Transverse colon (tissue), 4 donors: ENCODE data around the gene SRD5A2. TPM values are rescaled to one million over a fixed set of nuclear protein-coding genes. Genes with fewer than 3 reads are reported as not detected.

Experiments used
- DNase-seq: peaks from one replicate; pipeline ENCODE4 v3.0.0-alpha.2; 2019
- H3K27ac ChIP-seq, 4 donors: fragments of 200-600 bp; sonication (generic); 2 replicates each; pipeline ENCODE4 v1.5.1; 2016 to 2018; ENCODE audit warnings: inconsistent platforms in 4 of 4
- H3K27me3 ChIP-seq: fragments of 200-600 bp; sonication (generic); 2 replicates; pipeline ENCODE4 v1.5.1; 2017; ENCODE audit warnings: inconsistent platforms
- H3K36me3 ChIP-seq, 4 donors: fragments of 200-600 bp; sonication (generic); 2 replicates each; pipeline ENCODE4 v1.5.1; 2017 to 2019; ENCODE audit warnings: inconsistent platforms in 4 of 4
- H3K4me1 ChIP-seq, 4 donors: fragments of 200-600 bp; sonication (generic); 2 replicates each; pipeline ENCODE4 v1.5.1; 2017 to 2020; ENCODE audit warnings: inconsistent platforms in 4 of 4
- H3K4me3 ChIP-seq, 4 donors: fragments of 200-600 bp; sonication (generic); 1 replicate in 1 of 4; 2 replicates in 3 of 4; pipeline versions ENCODE4 v1.5.1 to v1.6.1; 2017 to 2019; ENCODE audit warnings: inconsistent platforms in 4 of 4
- H3K9me3 ChIP-seq, 2 donors: fragments of 200-600 bp; sonication (generic); 2 replicates each; pipeline ENCODE4 v1.5.1; 2017 to 2019; ENCODE audit warnings: inconsistent platforms in 2 of 2
- EP300 ChIP-seq: sonication (generic); formaldehyde crosslinking; IDR thresholded peaks from one replicate; pipeline ENCODE4 v1.6.1; 2017; ENCODE audit warnings: antibody characterized with exemption, low read depth
- POLR2A ChIP-seq: fragments of 450-650 bp; IDR thresholded peaks from one replicate; pipeline ENCODE4 v1.6.1; 2016; ENCODE audit warnings: antibody characterized with exemption, mild to moderate bottlenecking, moderate library complexity
- POLR2AphosphoS5 ChIP-seq, 3 donors: sonication (generic); formaldehyde crosslinking; IDR thresholded peaks; one replicate each; pipeline ENCODE4 v1.6.1; 2016; ENCODE audit warnings: antibody characterized with exemption in 3 of 3
- WGBS, 2 donors: methylation state at CpG; one replicate each; pipeline ENCODE4 v1.1.5; 2018; ENCODE audit warnings: low coverage in 1 of 2; 5-methylcytosine and 5-hydroxymethylcytosine counted together
- in situ Hi-C, 4 donors: fragments of 200-750 bp; cut with MboI; loops; one replicate each; pipeline versions ENCODE4 v1.15.0 to v1.15.1; 2017; ENCODE audit warnings: low sequenced_read_pairs in 3 of 4, low pct_ligation_motif_present in 1 of 4, low pct_unique_long_range_greater_than_20kb in 1 of 4
- intact Hi-C: fragments of 100-400 bp; cut with DNase I; formaldehyde crosslinking; loops from one replicate; pipeline ENCODE4 v1.15.1; 2023; ENCODE audit warnings: low total_unique reads
- total RNA-seq, 4 donors: library from RNA; depleted of rRNA; stranded (reverse); fragments of >200 nt; gene quantifications; one replicate each; pipeline ENCODE4 v1.1.0, GENCODE V29; 2016
- TF ChIP-seq, protein P1 (sequence below), 5 experiments: fragments of 200-600 bp in 3 of 5; fragments of 450-650 bp in 2 of 5; sonication (generic) in 3 of 5; IDR thresholded peaks; 1 replicate in 2 of 5; 2 replicates in 3 of 5; pipeline ENCODE4 v1.5.1; 2016 to 2017; ENCODE audit warnings: antibody characterized with exemption in 5 of 5, inconsistent platforms in 3 of 5, mild to moderate bottlenecking in 2 of 5, moderate library complexity in 1 of 5

SRD5A2 gene
- total RNA-seq, 4 donors from 2014 or later: not detected

DNA sequence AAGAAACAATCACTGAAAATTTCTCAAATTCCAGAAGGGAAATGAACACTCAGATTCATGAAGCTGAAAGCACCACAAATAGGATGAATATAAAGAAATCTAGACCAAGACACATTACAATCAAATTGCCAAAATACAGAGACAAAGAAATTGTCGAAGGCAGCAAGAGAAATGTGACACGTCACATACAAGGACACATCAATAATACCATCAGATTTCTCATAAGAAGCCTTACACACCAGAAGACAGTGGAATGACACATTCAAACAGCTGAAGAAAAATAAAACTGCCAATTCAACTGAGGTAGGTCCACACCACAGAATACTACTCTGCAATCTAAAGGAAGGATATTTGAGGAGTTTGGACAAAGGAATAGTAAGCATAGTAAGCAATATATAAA, 27.4 kb downstream of the SRD5A2 start:
- TF ChIP-seq EP300 (no peak), POLR2A (no peak), POLR2AphosphoS5 (IDR thresholded peaks at IDR 0.05) (no peak)
- TF ChIP-seq, protein P1, sequence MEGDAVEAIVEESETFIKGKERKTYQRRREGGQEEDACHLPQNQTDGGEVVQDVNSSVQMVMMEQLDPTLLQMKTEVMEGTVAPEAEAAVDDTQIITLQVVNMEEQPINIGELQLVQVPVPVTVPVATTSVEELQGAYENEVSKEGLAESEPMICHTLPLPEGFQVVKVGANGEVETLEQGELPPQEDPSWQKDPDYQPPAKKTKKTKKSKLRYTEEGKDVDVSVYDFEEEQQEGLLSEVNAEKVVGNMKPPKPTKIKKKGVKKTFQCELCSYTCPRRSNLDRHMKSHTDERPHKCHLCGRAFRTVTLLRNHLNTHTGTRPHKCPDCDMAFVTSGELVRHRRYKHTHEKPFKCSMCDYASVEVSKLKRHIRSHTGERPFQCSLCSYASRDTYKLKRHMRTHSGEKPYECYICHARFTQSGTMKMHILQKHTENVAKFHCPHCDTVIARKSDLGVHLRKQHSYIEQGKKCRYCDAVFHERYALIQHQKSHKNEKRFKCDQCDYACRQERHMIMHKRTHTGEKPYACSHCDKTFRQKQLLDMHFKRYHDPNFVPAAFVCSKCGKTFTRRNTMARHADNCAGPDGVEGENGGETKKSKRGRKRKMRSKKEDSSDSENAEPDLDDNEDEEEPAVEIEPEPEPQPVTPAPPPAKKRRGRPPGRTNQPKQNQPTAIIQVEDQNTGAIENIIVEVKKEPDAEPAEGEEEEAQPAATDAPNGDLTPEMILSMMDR (IDR thresholded peaks at IDR 0.05): no peak
- intact Hi-C loops (no loop called here), in situ Hi-C loops (no loop called here)
- DNase-seq: no peak
- peaks cover 0 to 9% of the 10 kb centered on the region in 2 donors for H3K9me3 ChIP-seq
- H3K4me1 ChIP-seq: no peaks in the 10 kb centered on the region
- WGBS, 2 donors: 79 to 85% methylated on average over 2 of the region's 2 CpGs
- no peak overlapping the region for H3K4me3 ChIP-seq
- no peaks in the 10 kb centered on the region for H3K36me3 ChIP-seq
- no peak overlapping the region for H3K27ac ChIP-seq
- H3K27me3 ChIP-seq: no peaks in the 10 kb centered on the region

- Histone ChIP-seq H3K27ac (no peak overlapping the region), H3K9me3 (peaks cover 0 to 6% of the 10 kb centered on the region in 2 donors), H3K4me1 (no peaks in the 10 kb centered on the region), H3K4me3 (no peak overlapping the region), H3K27me3 (no peaks in the 10 kb centered on the region), H3K36me3 (no peaks in the 10 kb centered on the region)
- in situ Hi-C loops (no loop called here), intact Hi-C loops (no loop called here)
- no peak for DNase-seq
- TF ChIP-seq, protein P1 (IDR thresholded peaks at IDR 0.05): no peak
- TF ChIP-seq EP300 (no peak), POLR2A (no peak), POLR2AphosphoS5 (IDR thresholded peaks at IDR 0.05) (no peak)
- 80 to 100% methylated on average over 1 to 2 of the region's 2 CpGs for WGBS, 2 donors
Observed at GRCh38 chr2:31547485-31547884, 33.3 kb downstream of the SRD5A2 start.

DNA sequence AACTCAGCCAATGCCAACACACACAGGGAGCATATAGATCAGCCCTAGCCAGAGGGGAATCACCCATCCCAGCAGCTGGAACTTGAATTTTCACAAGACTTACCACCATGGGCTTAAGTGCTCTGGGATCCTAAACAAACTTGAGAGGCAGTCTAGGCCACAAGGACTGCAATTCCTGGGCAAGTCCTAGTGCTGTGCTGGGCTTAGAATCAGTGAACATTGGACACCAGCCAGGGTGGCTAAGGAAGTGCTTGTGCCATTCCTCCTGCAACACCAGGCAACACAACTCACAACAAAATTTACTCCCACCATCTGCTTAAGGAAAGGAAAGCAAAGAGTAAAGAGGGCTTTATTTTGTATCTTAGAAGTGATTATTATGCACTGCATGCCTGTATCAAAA, 38.9 kb downstream of the SRD5A2 start:
- Histone ChIP-seq H3K36me3 (no peaks in the 10 kb centered on the region), H3K9me3 (peaks cover 0 to 6% of the 10 kb centered on the region in 2 donors), H3K27me3 (no peaks in the 10 kb centered on the region), H3K4me3 (no peak overlapping the region), H3K27ac (no peak overlapping the region), H3K4me1 (no peaks in the 10 kb centered on the region)
- DNase-seq: no peak
- intact Hi-C loops (no loop called here), in situ Hi-C loops (no loop called here)
- TF ChIP-seq POLR2A: no peak
- TF ChIP-seq EP300: no peak
- TF ChIP-seq, protein P1 (IDR thresholded peaks at IDR 0.05): no peak
- no peak for TF ChIP-seq POLR2AphosphoS5 (IDR thresholded peaks at IDR 0.05)

- Histone ChIP-seq H3K4me3 (no peak overlapping the region), H3K27me3 (no peaks in the 10 kb centered on the region), H3K4me1 (no peaks in the 10 kb centered on the region), H3K27ac (no peak overlapping the region), H3K9me3 (peaks cover 0 to 6% of the 10 kb centered on the region in 2 donors), H3K36me3 (no peaks in the 10 kb centered on the region)
- 72 to 89% methylated on average over 2 to 3 of the region's 3 CpGs for WGBS, 2 donors
- TF ChIP-seq POLR2AphosphoS5 (IDR thresholded peaks at IDR 0.05) (no peak), EP300 (no peak), POLR2A (no peak)
- TF ChIP-seq, protein P1 (IDR thresholded peaks at IDR 0.05): no peak
- no peak for DNase-seq
- intact Hi-C loops (no loop called here), in situ Hi-C loops (no loop called here)
Observed at GRCh38 chr2:31539505-31539904, 41.2 kb downstream of the SRD5A2 start.
